Endometrial microvascular endothelial cells (primary cell): ENCODE measurements around the gene FGF12. TPM values are rescaled to one million over a fixed set of nuclear protein-coding genes. Genes with fewer than 3 reads are reported as not detected.

ENCODE experiments used
- in situ Hi-C: cut with HindIII; loops from 2 replicates; pipeline ENCODE4 v1.10.0; 2017; ENCODE audit warnings: low sequenced_read_pairs, low pct_unique_long_range_greater_than_20kb; ENCODE audit errors: inconsistent ontology term
- total RNA-seq: library from RNA; depleted of rRNA; stranded (reverse); fragments of >200 nt; gene quantifications from one replicate; pipeline ENCODE4 v1.2.3, GENCODE V29; 2015; ENCODE audit errors: inconsistent ontology term

The FGF12 gene
- total RNA-seq, 1 donor from 2014 or later: 3.1 TPM

DNA sequence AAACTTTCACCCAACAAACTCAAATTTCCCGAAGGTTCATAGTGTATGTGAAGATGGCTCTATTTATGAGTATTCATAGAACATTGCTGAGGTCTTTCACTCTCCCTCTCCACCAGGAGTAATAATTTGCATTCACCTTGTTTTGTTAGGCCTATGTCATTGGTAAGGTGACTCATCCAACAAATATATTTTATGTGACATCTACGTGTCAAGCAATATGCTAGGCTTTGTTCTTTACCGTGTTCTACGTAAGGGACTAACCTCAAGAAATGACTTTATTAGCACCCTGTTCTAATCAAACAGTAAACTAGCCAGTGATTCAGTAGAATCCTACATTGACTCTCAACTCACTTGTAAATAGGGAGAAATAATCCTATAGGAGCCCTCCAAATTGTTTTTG lies 334.4 kb downstream of the FGF12 start:
- in situ Hi-C loops: no loop called here

GRCh38 chr3:192382861-192383260 lies 344.5 kb downstream of the FGF12 start:
- in situ Hi-C loops: no loop called here

DNA sequence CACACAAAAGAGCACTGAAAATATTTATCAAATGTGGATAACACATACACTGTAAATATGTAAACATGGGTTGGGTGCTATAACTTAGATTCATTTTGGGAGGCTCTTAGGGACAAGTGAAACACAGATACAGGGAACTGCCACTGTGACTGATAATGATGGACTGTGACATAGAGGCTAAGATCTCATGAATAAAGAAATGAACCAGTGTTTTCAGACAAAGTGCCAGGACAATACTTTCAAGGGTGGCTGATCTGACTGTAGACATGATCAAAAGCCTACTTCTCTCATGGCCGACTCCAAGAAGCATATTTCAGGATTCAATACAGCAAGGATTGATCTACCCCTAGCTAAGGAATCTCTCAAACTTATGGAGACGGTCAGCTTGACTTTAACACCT lies 353.8 kb downstream of the FGF12 start:
- in situ Hi-C loops: no loop called here

- in situ Hi-C loops: no loop called here
These were observed 354.3 kb downstream of the FGF12 start for GRCh38 chr3:192373032-192373431.

- in situ Hi-C loops: no loop called here
These were observed 354.7 kb downstream of the FGF12 start for GRCh38 chr3:192372616-192373015.

- in situ Hi-C loops: no loop called here
These were observed 355.4 kb downstream of the FGF12 start for GRCh38 chr3:192371870-192372400.

DNA sequence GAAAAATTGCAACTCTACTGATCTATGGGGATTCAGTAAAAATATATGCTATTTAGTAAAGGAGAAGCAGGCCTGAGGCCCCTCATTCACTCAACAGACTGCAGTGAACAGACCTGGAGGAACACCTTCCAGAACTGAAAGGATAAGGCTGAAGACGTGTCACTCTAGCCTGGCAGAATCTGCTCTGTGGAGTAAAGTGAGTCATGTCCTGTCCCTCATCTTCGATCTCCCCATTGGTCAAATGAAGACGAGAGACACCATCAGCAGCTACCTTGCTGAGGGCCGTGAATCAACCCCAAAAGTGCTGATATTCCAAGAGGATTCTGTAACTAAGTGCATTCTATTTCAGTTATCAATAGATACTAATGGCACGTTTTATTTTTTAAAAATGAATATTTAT lies 359.7 kb downstream of the FGF12 start:
- in situ Hi-C loops: no loop called here

- in situ Hi-C loops: no loop called here
These were observed 360.4 kb downstream of the FGF12 start for GRCh38 chr3:192366916-192367315.

- in situ Hi-C loops: no loop called here
These were observed 361.8 kb downstream of the FGF12 start for GRCh38 chr3:192365571-192365970.

GRCh38 chr3:192364316-192364715 lies 363.0 kb downstream of the FGF12 start:
- in situ Hi-C loops: no loop called here

GRCh38 chr3:192354687-192355086 lies 372.7 kb downstream of the FGF12 start:
- in situ Hi-C loops: no loop called here

DNA sequence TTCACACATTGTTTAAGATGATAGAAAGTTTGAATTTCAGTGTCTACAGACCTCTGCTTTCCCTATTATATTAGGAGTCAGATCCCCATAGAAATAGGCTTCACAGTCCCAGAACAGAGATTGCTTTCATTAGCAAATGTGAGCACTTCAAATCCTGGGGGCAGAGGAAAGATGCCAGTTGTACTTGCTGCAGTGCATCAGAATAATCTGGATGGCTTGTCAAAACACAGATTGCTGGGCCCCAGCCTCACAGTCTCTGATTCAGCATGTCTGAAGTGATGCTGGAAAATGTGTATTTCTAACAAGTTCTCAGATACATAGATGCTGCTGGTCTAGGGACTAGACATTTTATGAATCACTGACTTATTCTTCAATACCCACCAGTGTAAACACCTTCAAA lies 375.2 kb downstream of the FGF12 start:
- in situ Hi-C loops: no loop called here

DNA sequence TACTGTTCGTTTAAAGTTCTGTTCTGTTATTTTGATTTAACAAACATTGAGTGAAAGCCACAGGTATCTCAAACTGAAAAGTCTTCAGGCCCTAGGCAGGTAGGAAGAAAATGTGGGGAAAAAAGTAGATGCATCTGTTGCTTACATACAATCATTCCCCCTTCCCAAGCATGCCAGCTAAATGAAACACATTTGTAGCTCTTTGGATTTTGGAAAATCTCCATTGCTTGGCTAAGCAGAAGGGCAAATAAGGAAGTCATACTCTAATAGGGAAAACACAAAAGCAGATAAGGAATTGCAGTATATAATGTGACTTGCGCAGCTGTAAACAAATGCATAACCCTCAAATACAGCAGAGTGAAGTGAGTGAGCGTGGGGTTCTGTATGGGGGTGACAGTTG lies 375.9 kb downstream of the FGF12 start:
- in situ Hi-C loops: no loop called here

GRCh38 chr3:192340031-192340430 lies 387.3 kb downstream of the FGF12 start:
- in situ Hi-C loops: no loop called here

GRCh38 chr3:192339214-192339613 lies 388.1 kb downstream of the FGF12 start:
- in situ Hi-C loops: no loop called here

DNA sequence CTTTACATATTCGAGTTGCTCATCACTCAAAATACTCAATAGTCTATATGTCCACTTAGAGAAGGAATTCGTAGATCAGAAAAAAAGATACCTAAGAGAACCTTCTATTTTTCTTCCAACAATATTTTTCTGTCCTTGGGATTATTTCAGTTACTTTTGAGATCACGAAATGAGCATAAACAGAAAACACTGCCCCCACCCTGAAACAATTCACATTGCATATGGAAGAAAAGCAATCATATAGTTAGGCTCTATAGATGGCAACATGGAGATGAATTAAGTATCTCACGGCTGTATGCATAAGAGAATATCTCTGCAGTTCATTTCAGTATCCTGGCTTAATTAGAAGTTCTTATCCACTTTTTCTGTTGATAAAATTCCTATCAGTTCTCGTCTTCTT lies 391.1 kb downstream of the FGF12 start:
- in situ Hi-C loops: no loop called here

DNA sequence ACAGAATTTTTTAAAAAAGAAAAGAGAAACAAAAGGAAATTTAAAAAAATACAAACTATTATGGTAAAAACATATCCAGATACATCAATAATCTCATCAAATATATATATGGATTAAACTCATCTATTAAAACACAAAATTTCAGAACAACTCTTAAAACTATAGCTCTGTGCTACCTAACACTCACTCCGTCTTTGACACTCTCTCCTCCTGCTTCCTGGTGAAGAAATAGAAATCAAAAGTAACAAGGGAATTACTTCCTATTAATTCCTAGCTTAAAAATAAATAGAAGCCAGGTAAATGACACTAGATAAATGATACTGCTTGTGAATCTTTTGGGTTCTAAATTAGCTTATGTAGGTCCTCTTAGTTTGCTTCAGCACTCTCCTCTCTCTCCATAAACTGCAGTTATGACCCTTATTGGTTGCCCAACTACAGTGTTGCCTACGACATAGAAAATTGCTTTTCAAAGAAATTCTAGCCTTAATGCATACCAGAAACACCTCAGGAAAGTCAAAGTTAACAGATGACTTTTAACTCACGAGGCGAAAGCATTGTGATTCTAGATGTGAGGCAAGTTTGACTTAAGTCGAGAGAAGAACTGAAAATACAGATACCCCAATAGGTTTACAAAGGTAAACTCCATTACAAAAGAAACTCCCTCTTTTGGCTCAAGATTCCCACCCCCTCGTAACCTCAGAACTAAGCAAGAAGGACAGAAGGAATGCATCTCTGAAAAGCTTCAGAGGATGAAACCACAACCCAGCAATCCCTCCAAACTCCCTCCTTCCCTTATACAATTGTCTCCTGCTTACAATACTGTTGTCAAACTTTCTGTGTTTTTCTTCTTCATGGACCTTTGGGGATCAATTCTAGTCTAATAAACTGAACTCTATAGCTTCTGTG lies 394.7 kb downstream of the FGF12 start:
- in situ Hi-C loops: no loop called here

DNA sequence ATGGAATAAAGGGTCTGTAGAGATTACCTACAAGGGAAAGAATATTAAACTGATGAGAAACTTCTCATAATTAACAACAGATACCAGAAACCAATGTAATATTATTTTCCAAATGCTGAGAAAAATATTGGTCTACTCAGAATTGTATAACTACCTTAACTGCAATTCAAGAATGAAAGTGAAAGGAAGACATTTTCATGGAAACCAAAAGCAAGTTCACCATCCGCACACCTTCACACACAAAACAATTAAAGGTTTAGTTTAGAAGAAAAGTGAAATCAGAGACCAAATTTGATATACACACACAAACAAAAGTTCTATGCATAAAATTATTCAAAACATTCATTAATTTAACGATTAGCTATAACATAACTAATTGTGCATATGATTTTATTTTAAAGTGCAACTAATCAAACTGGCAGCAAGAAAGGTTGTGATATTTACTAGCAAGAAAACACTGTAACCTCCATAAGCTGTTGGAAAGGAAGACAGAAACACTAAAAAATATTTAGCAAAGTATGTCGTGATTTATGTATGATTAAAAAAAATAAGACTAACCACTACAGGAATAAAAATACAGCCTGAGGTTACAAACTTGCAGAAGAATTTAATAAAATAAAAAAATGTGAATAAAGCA lies 395.5 kb downstream of the FGF12 start:
- in situ Hi-C loops: no loop called here

DNA sequence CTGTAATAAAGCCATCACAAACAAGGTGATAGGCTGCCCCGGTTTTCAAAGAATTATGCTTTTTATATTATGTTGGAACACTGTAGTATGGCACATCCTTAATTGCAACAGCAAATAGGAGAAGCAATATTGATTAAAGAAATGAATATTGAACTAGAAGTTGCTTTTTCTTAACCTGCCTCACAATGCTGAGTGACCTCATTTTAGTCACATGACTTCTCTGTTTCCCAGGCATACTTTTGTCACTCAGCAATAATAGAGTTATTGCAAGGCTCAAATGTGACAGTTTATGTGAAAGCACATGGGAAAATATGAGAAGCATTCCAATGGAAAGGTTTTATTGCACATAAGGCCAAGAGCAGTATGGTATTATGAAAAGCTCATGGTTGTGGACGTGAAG lies 400.7 kb downstream of the FGF12 start:
- in situ Hi-C loops: no loop called here

GRCh38 chr3:192317564-192317963 lies 409.8 kb downstream of the FGF12 start:
- in situ Hi-C loops: no loop called here
